HEK293T (cell line): ENCODE results near the gene FBP1.

Experiments
- ARNT ChIP-seq: fragments of 450-650 bp; IDR thresholded peaks from 2 replicates; pipeline ENCODE4 v1.6.1; 2017; ENCODE audit warnings: mild to moderate bottlenecking
- BHLHE40 ChIP-seq: fragments of 450-650 bp; IDR thresholded peaks from 2 replicates; pipeline ENCODE4 v1.6.1; 2016; ENCODE audit warnings: mild to moderate bottlenecking, moderate library complexity, borderline replicate concordance
- FOXM1 ChIP-seq: fragments of 450-650 bp; IDR thresholded peaks from 2 replicates; pipeline ENCODE4 v1.6.1; 2017; ENCODE audit warnings: mild to moderate bottlenecking, borderline replicate concordance
- L3MBTL2 ChIP-seq: fragments of 450-650 bp; conservative IDR thresholded peaks from 2 replicates; pipeline ENCODE4 v1.6.1; 2016; ENCODE audit warnings: mild to moderate bottlenecking
- LEF1 ChIP-seq: fragments of 450-650 bp; IDR thresholded peaks from 2 replicates; pipeline ENCODE4 v1.6.1; 2017; ENCODE audit warnings: mild to moderate bottlenecking, borderline replicate concordance
- SP1 ChIP-seq: fragments of 450-650 bp; IDR thresholded peaks from 2 replicates; pipeline ENCODE4 v1.6.1; 2017
- SUZ12 ChIP-seq: fragments of 450-650 bp; IDR thresholded peaks from 2 replicates; pipeline ENCODE4 v1.6.1; 2016; ENCODE audit warnings: mild to moderate bottlenecking

DNA sequence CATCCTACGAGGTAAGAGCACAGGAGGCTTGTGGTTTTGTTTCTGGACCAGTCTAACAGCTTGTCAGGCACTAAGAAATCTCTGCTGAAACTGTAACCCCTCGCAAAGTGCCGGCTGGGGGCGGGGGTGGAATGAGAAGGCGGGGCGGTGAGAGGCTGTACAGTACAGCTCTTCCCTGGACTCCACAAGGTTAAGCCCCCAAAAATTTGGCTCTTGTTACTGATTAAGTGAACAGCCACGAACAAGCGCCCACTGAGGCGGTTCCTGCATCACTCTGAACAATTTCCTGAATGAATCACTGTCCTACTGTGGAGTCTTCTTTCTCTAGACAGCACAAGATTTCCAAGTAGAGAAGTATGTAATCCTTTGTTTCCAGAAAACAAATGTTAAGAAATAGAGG lies 52.5 kb downstream of the FBP1 start:
- TF ChIP-seq FOXM1 (no peak), SUZ12 (no peak), BHLHE40 (no peak), SP1 (no peak), LEF1 (no peak), L3MBTL2 (no peak), ARNT (no peak)
